ENCODE data around the gene ROCK2.

GRCh38 chr2:11375025-11375688 lies 30.7 kb upstream of the ROCK2 start:
- TF ChIP-seq CTCF (IDR thresholded peaks at IDR 0.05; ENCODE audit: poor library complexity) = no peak
- TF ChIP-seq EZH2phosphoT487 (IDR thresholded peaks at IDR 0.05; ENCODE audit: low read depth, severe bottlenecking, unreplicated experiment) = no peak
